Liver (tissue), 9 donors: ENCODE measurements around the gene AMN1. TPM values are rescaled to one million over a fixed set of nuclear protein-coding genes. Genes with fewer than 3 reads are reported as not detected.
"Not testable (repeated sequence)": the region's sequence is repeated elsewhere in the genome, so short reads cannot be mapped to it uniquely, and the experiment has no call there.

Source experiments
- DNase-seq: peaks from one replicate; pipeline ENCODE4 v3.0.0-alpha.2; 2017; ENCODE audit warnings: low spot score
- H3K27ac ChIP-seq, 2 donors: one replicate each; pipeline ENCODE4 v1.7.0; 2013; ENCODE audit warnings: inconsistent platforms in 2 of 2, low read length in 2 of 2, control low read depth in 1 of 2, low read depth in 1 of 2, mild to moderate bottlenecking in 1 of 2
- H3K27me3 ChIP-seq, 4 donors: one replicate each; pipeline versions ENCODE4 v1.6.1 to v1.7.0; 2013; ENCODE audit warnings: low read length in 3 of 4, inconsistent platforms in 1 of 4, mild to moderate bottlenecking in 1 of 4, moderate library complexity in 1 of 4; ENCODE audit not compliant: control insufficient read depth in 4 of 4, insufficient read depth in 4 of 4
- H3K36me3 ChIP-seq, 4 donors: one replicate each; pipeline versions ENCODE4 v1.6.1 to v1.7.0; 2013; ENCODE audit warnings: low read length in 3 of 4, mild to moderate bottlenecking in 3 of 4, low read depth in 1 of 4, moderate library complexity in 1 of 4; ENCODE audit not compliant: control insufficient read depth in 4 of 4, insufficient read depth in 3 of 4
- H3K4me1 ChIP-seq, 4 donors: one replicate each; pipeline versions ENCODE4 v1.6.1 to v1.7.0; 2013; ENCODE audit warnings: low read length in 3 of 4, mild to moderate bottlenecking in 3 of 4, moderate library complexity in 1 of 4; ENCODE audit not compliant: control insufficient read depth in 4 of 4, insufficient read depth in 4 of 4
- H3K4me3 ChIP-seq, 3 donors: one replicate each; pipeline versions ENCODE4 v1.6.1 to v1.7.0; 2013; ENCODE audit warnings: low read length in 3 of 3, control low read depth in 1 of 3, low read depth in 1 of 3, mild to moderate bottlenecking in 1 of 3
- H3K9ac ChIP-seq, 2 donors: one replicate each; pipeline ENCODE4 v1.7.0; 2013; ENCODE audit warnings: low read length in 2 of 2, mild to moderate bottlenecking in 2 of 2, moderate library complexity in 2 of 2, control low read depth in 1 of 2, low read depth in 1 of 2
- H3K9me3 ChIP-seq, 4 donors: one replicate each; pipeline versions ENCODE4 v1.6.1 to v1.7.0; 2013; ENCODE audit warnings: low read length in 3 of 4; ENCODE audit not compliant: control insufficient read depth in 4 of 4
- ATF3 ChIP-seq: IDR thresholded peaks from 2 replicates; pipeline ENCODE4 v1.6.1; 2016; ENCODE audit warnings: antibody characterized with exemption
- CTCF ChIP-seq: fragments of 150-350 bp; IDR thresholded peaks from 2 replicates; pipeline ENCODE4 v1.5.1; 2017; ENCODE audit warnings: improper control_type of control experiment, low read depth, low read length; ENCODE audit not compliant: missing input control
- EGR1 ChIP-seq, 2 donors: IDR thresholded peaks; 2 replicates each; pipeline ENCODE4 v1.6.1; 2016 to 2018; ENCODE audit warnings: antibody characterized with exemption in 2 of 2, low read depth in 2 of 2
- FOXA1 ChIP-seq: IDR thresholded peaks from 2 replicates; pipeline ENCODE4 v1.6.1; 2016; ENCODE audit warnings: antibody characterized with exemption
- FOXA2 ChIP-seq: IDR thresholded peaks from 2 replicates; pipeline ENCODE4 v1.6.1; 2016; ENCODE audit warnings: antibody characterized with exemption
- GABPA ChIP-seq, 2 donors: IDR thresholded peaks in 1 of 2; conservative IDR thresholded peaks in 1 of 2; 2 replicates each; pipeline ENCODE4 v1.6.1; 2016; ENCODE audit warnings: antibody characterized with exemption in 2 of 2, mild to moderate bottlenecking in 1 of 2, moderate library complexity in 1 of 2
- HNF4A ChIP-seq, 2 donors: conservative IDR thresholded peaks; 2 replicates each; pipeline ENCODE4 v1.6.1; 2016; ENCODE audit warnings: antibody characterized with exemption in 2 of 2, mild to moderate bottlenecking in 2 of 2
- HNF4G ChIP-seq: IDR thresholded peaks from 2 replicates; pipeline ENCODE4 v1.6.1; 2016; ENCODE audit warnings: antibody characterized with exemption
- RAD21 ChIP-seq, 2 donors: IDR thresholded peaks; 2 replicates each; pipeline ENCODE4 v1.6.1; 2016; ENCODE audit warnings: antibody characterized with exemption in 2 of 2, mild to moderate bottlenecking in 2 of 2
- REST ChIP-seq: IDR thresholded peaks from 2 replicates; pipeline ENCODE4 v1.6.1; 2016; ENCODE audit warnings: antibody characterized with exemption, mild to moderate bottlenecking
- RXRA ChIP-seq, 2 donors: IDR thresholded peaks; 2 replicates each; pipeline ENCODE4 v1.6.1; 2017 to 2018; ENCODE audit warnings: antibody characterized with exemption in 2 of 2, mild to moderate bottlenecking in 1 of 2
- TAF1 ChIP-seq: conservative IDR thresholded peaks from 2 replicates; pipeline ENCODE4 v1.6.1; 2016; ENCODE audit warnings: antibody characterized with exemption, mild to moderate bottlenecking
- YY1 ChIP-seq: IDR thresholded peaks from 2 replicates; pipeline ENCODE4 v1.6.1; 2016; ENCODE audit warnings: antibody characterized with exemption, mild to moderate bottlenecking
- ZBTB33 ChIP-seq: IDR thresholded peaks from 2 replicates; pipeline ENCODE4 v1.6.1; 2016; ENCODE audit warnings: antibody characterized with exemption
- WGBS: extraction: QIAGEN DNeasy Blood & Tissue Kit; methylation state at CpG from one replicate; pipeline ENCODE4 v1.1.7; 2013; 5-methylcytosine and 5-hydroxymethylcytosine counted together
- polyA plus RNA-seq, 2 donors: library from polyadenylated mRNA; stranded (reverse) in 1 of 2; unstranded in 1 of 2; fragments of 200-250 nt in 1 of 2; fragments of >200 nt in 1 of 2; fragmentation: Nextera tagmentation in 1 of 2; extraction: Ambion mirVana in 1 of 2; gene quantifications; one replicate each; pipeline versions ENCODE4 v1.2.1 to v1.2.3, GENCODE V29; 2013 to 2015
- total RNA-seq, 2 donors: library from RNA; depleted of rRNA; stranded (reverse); fragments of >200 nt; gene quantifications; one replicate each; pipeline ENCODE4 v1.2.3, GENCODE V29; 2014
- donor health status: healthy.
- donor health status: healthy.
- donor health status: healthy.
- donor health status: healthy.
- donor health status: healthy.

The AMN1 gene
- total and polyA plus RNA-seq, 4 donors = 1.9 to 5.2 (median 3.7) TPM

- H3K9ac ChIP-seq = no peak overlapping the region
- TF ChIP-seq TAF1 (no peak), ZBTB33 (no peak), GABPA (IDR thresholded peaks at IDR 0.05 in 1 of 2, conservative IDR thresholded peaks at IDR 0.05 in 1 of 2) (no peak), FOXA2 (no peak), HNF4A (conservative IDR thresholded peaks at IDR 0.05) (no peak), REST (no peak), RAD21 (IDR thresholded peaks at IDR 0.05) (no peak), ATF3 (no peak), FOXA1 (no peak), EGR1 (IDR thresholded peaks at IDR 0.05; ENCODE audit: low read depth in 2 of 2) (no peak), YY1 (no peak), HNF4G (no peak), CTCF (no peak), RXRA (IDR thresholded peaks at IDR 0.05) (no peak)
- H3K4me1 ChIP-seq = no peaks in the 10 kb centered on the region
- no peak for DNase-seq
- 81% methylated on average over 2 of the region's 2 CpGs for WGBS
- H3K4me3 ChIP-seq = no peak overlapping the region
- no peaks in the 10 kb centered on the region for H3K27me3 ChIP-seq
- peaks cover 0 to 6% (median 0%) of the 10 kb centered on the region in 4 donors for H3K9me3 ChIP-seq
- peaks cover 0 to 2% (median 0%) of the 10 kb centered on the region in 4 donors for H3K36me3 ChIP-seq
- no peak overlapping the region for H3K27ac ChIP-seq
These were observed 23.2 kb downstream of the AMN1 start for GRCh38 chr12:31705621-31706020.

- H3K9me3 ChIP-seq = no peaks in the 10 kb centered on the region
- no peaks in the 10 kb centered on the region for H3K27me3 ChIP-seq
- peaks cover 0 to 2% (median 0%) of the 10 kb centered on the region in 4 donors for H3K36me3 ChIP-seq
- no peaks in the 10 kb centered on the region for H3K4me1 ChIP-seq
- no peak for DNase-seq
- no peak overlapping the region for H3K9ac ChIP-seq
- no peak overlapping the region for H3K4me3 ChIP-seq
- H3K27ac ChIP-seq = no peak overlapping the region
- no peak for TF ChIP-seq ZBTB33
- peak; percentile 8 for TF ChIP-seq CTCF
- TF ChIP-seq RAD21 (IDR thresholded peaks at IDR 0.05) = peak; percentile 56 to 75
These were observed 26.8 kb downstream of the AMN1 start for GRCh38 chr12:31702047-31702446.

GRCh38 chr12:31689921-31690320 lies 38.9 kb downstream of the AMN1 start:
- not testable (repeated sequence) for H3K9ac ChIP-seq, H3K27me3 ChIP-seq, H3K9me3 ChIP-seq, H3K36me3 ChIP-seq, H3K27ac ChIP-seq, DNase-seq, H3K4me3 ChIP-seq, H3K4me1 ChIP-seq
- WGBS = 97% methylated on average over 3 of the region's 3 CpGs
